ENCODE data around the gene CFAP70.
"Not testable (repeated sequence)": the region's sequence is repeated elsewhere in the genome, so short reads cannot be mapped to it uniquely, and the experiment has no call there.

DNA sequence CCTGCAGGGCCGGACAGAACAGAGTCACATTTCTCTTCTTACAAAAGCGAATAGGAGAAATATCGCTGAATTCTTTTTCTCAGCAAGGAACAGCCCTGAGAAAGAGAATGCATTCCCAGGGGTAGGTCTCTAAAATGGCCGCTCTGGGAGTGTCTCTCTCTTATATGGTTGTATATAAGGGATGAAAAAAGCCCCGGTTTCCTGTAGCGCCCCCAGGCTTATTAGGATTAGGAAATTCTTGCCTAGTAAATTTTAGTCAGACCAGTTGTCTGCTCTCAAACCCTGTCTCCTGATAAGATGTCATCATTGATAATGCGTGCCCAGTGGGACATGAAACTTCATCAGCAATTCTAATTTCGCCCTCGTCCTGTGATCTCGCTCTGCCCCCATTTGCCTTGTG is 100.1 kb downstream of the CFAP70 start:
- TF ChIP-seq CTCF, POLR2A (IDR thresholded peaks at IDR 0.05): not testable (repeated sequence)
